ENCODE measurements around the gene PDZD2. TPM values are rescaled to one million over a fixed set of nuclear protein-coding genes. Genes with fewer than 3 reads are reported as not detected.
A peak's percentile ranks its signal among the peaks of the same experiment; 100 is the strongest.

The PDZD2 gene
- total and polyA plus RNA-seq, 2 experiments from 2014 or later = 8.3 to 16.9 TPM

DNA sequence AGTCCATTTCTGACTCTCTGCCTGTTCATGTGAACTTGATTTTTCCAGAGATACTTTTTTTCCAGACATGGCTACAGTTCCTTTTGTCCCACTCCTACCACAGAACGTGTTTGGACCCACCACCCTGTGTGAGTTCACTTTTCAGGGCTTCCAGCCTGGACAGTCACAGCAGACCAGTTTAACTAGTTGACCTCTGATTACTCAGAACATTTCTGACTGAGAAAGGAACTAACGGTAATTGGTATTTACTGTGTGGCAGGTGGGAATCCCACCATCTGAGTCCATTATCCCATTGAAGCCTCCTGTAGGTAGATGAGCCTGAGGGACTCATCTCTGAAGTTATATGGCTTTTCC is 325.1 kb downstream of the PDZD2 start:
- ATAC-seq (no peak), DNase-seq (ENCODE audit: low spot score) (no peak)
- no peak overlapping the region for H3K27ac Mint-ChIP-seq
- H3K27me3 ChIP-seq (ENCODE audit: insufficient read depth) = no peaks in the 10 kb centered on the region
- H3K9me2 ChIP-seq (ENCODE audit: insufficient read depth) = peaks cover 11% of the 10 kb centered on the region; the same call in 1 of the 2 replicates
- no peaks in the 10 kb centered on the region for H3K36me3 Mint-ChIP-seq (ENCODE audit: low read depth)
- no peaks in the 10 kb centered on the region for H3K36me3 ChIP-seq (ENCODE audit: insufficient read depth)
- TF ChIP-seq STAT1 (IDR thresholded peaks at IDR 0.05; ENCODE audit: unreplicated experiment) (no peak), JUNB (IDR thresholded peaks at IDR 0.05; ENCODE audit: unreplicated experiment) (no peak), REST (IDR thresholded peaks at IDR 0.05; ENCODE audit: unreplicated experiment) (no peak), NANOG (IDR thresholded peaks at IDR 0.05; ENCODE audit: borderline replicate concordance) (no peak)
- peaks cover 14% of the 10 kb centered on the region for H3K27me3 Mint-ChIP-seq (ENCODE audit: insufficient read depth, low read depth, poor library complexity)
- peaks cover 19% of the 10 kb centered on the region for H3K4me1 ChIP-seq (ENCODE audit: insufficient read depth)
- H3K79me2 ChIP-seq (replicated peaks; ENCODE audit: insufficient read depth) = no peaks in the 10 kb centered on the region
- no peaks in the 10 kb centered on the region for H4K20me1 ChIP-seq (replicated peaks; ENCODE audit: insufficient read depth)
- peaks cover 4% of the 10 kb centered on the region; the same call in 1 of the 2 replicates for H3F3A ChIP-seq (replicated peaks; ENCODE audit: low read depth)
- peaks cover 36% of the 10 kb centered on the region for H3K4me1 Mint-ChIP-seq
- H3K4me2 ChIP-seq = no peak overlapping the region
- H2AFZ ChIP-seq = no peak overlapping the region
- no peak overlapping the region for H3K4me3 ChIP-seq
- no peak overlapping the region for H3K27ac ChIP-seq (ENCODE audit: low read depth)
- H3K9me3 Mint-ChIP-seq = no peaks in the 10 kb centered on the region; the same call in 2 of the 3 replicates
- no peak overlapping the region for H3K4me3 Mint-ChIP-seq

DNA sequence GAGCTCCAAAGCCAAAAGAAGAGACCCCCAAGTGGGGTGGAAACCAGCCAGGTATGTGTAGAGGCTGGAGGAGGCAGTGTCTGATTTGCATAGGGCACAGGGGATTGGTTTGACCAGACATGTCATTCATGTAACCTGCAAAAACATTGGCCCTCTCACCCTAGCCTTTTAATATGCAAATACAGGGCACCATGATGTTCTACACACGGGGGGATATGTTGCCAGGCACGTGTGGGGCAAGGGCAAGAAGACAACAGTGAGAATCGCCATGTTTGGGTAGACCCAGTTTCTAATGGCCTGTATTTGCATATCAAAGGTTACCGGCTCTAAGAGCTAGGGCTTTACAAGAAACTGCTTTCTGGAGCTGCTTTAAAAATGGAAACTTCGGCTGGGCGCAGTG is 326.3 kb downstream of the PDZD2 start:
- Mint-ChIP-seq H3K4me1 (peaks cover 36% of the 10 kb centered on the region), H3K9me3 (no peaks in the 10 kb centered on the region; the same call in 2 of the 3 replicates), H3K27me3 (ENCODE audit: insufficient read depth, low read depth, poor library complexity) (peaks cover 16% of the 10 kb centered on the region), H3K36me3 (ENCODE audit: low read depth) (no peaks in the 10 kb centered on the region), H3K4me3 (no peak overlapping the region), H3K27ac (no peak overlapping the region)
- Histone ChIP-seq H3K4me3 (no peak overlapping the region), H3F3A (replicated peaks; ENCODE audit: low read depth) (peaks cover 4% of the 10 kb centered on the region; the same call in 1 of the 2 replicates), H4K20me1 (replicated peaks; ENCODE audit: insufficient read depth) (no peaks in the 10 kb centered on the region), H2AFZ (no peak overlapping the region), H3K27me3 (ENCODE audit: insufficient read depth) (no peaks in the 10 kb centered on the region), H3K4me1 (ENCODE audit: insufficient read depth) (peaks cover 19% of the 10 kb centered on the region), H3K79me2 (replicated peaks; ENCODE audit: insufficient read depth) (no peaks in the 10 kb centered on the region), H3K36me3 (ENCODE audit: insufficient read depth) (no peaks in the 10 kb centered on the region), H3K9me2 (ENCODE audit: insufficient read depth) (peaks cover 7% of the 10 kb centered on the region; the same call in 1 of the 2 replicates), H3K4me2 (peak overlapping the region; percentile 55), H3K27ac (ENCODE audit: low read depth) (peak overlapping the region; percentile 66)
- peak; percentile 68 for ATAC-seq
- peak; percentile 54 for DNase-seq (ENCODE audit: low spot score)
- TF ChIP-seq POLR2AphosphoS5 (IDR thresholded peaks at IDR 0.05; ENCODE audit: low read depth) (no peak), CREB1 (CRISPR knock-in tag; IDR thresholded peaks at IDR 0.05; ENCODE audit: low read depth) (0 out of 2 replicates have a peak, but pooled peaks have one; percentile 16)

DNA sequence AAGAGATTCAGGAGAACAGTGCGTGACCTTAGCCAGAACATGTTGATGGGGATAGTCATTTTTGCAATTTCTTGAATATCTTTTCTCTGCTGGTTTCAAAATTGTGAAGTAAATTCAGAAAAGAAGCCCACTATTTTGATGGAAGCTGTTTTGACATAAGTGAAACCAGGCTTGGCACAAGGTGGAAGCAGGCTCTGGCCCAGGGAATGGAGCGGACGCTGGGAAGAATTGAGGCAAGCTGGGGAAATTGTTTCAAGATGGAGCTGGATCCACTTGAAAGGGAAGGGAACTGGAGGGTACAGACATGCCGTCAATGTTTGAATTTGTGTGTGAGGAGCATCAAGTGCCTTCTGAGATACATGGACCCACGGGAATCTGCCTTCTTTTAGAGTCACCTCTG is 328.0 kb downstream of the PDZD2 start:
- no peak overlapping the region for H3K4me3 ChIP-seq
- peaks cover 7% of the 10 kb centered on the region; the same call in 1 of the 2 replicates for H3K9me2 ChIP-seq (ENCODE audit: insufficient read depth)
- no peak overlapping the region for H3K27ac Mint-ChIP-seq
- H3F3A ChIP-seq (replicated peaks; ENCODE audit: low read depth) = no peaks in the 10 kb centered on the region; the same call in 1 of the 2 replicates
- H3K27me3 Mint-ChIP-seq (ENCODE audit: insufficient read depth, low read depth, poor library complexity) = peaks cover 17% of the 10 kb centered on the region
- no peak for ATAC-seq
- H3K27me3 ChIP-seq (ENCODE audit: insufficient read depth) = no peaks in the 10 kb centered on the region
- no peak overlapping the region for H3K27ac ChIP-seq (ENCODE audit: low read depth)
- peaks cover 41% of the 10 kb centered on the region for H3K4me1 Mint-ChIP-seq
- H3K79me2 ChIP-seq (replicated peaks; ENCODE audit: insufficient read depth) = no peaks in the 10 kb centered on the region
- no peak overlapping the region for H3K4me3 Mint-ChIP-seq
- H4K20me1 ChIP-seq (replicated peaks; ENCODE audit: insufficient read depth) = no peaks in the 10 kb centered on the region
- H3K4me1 ChIP-seq (ENCODE audit: insufficient read depth) = peaks cover 19% of the 10 kb centered on the region
- H3K4me2 ChIP-seq = no peak overlapping the region
- H3K9me3 Mint-ChIP-seq = no peaks in the 10 kb centered on the region; the same call in 2 of the 3 replicates
- no peak for DNase-seq (ENCODE audit: low spot score)
- no peaks in the 10 kb centered on the region for H3K36me3 Mint-ChIP-seq (ENCODE audit: low read depth)
- no peak overlapping the region for H2AFZ ChIP-seq
- no peaks in the 10 kb centered on the region for H3K36me3 ChIP-seq (ENCODE audit: insufficient read depth)
- TF ChIP-seq STAT1 (IDR thresholded peaks at IDR 0.05; ENCODE audit: unreplicated experiment) (no peak), EZH2 (IDR thresholded peaks at IDR 0.05; ENCODE audit: low read depth, unreplicated experiment) (no peak), CREB1 (CRISPR knock-in tag; IDR thresholded peaks at IDR 0.05; ENCODE audit: low read depth) (no peak), NANOG (IDR thresholded peaks at IDR 0.05; ENCODE audit: borderline replicate concordance) (no peak)

Measured in GM23338 (cell line).